A549 (cell line): ENCODE results near the gene MORC2. TPM values are rescaled to one million over a fixed set of nuclear protein-coding genes. Genes with fewer than 3 reads are reported as not detected.

ENCODE experiments used
- ATAC-seq, 2 experiments: fragments of 200-7000 bp in 1 of 2; fragments of >200 bp in 1 of 2; cut with Nextera tagmentation in 1 of 2; cut with Tn5 transposase in 1 of 2; 3 replicates each; pipeline versions ENCODE4 v1.8.0 to v1.9.1; 2018 to 2020; ENCODE audit warnings: mild to moderate bottlenecking in 1 of 2, moderate library complexity in 1 of 2
- CTCF ChIA-PET: fragments of 300-600 bp; sonication (Branson Sonifier 250); formaldehyde crosslinking; extraction: SDS; loops from one replicate; lab custom pipeline; 2021; ENCODE audit warnings: antibody characterized with exemption, inconsistent platforms; lab: Yijun Ruan, JAX
- POLR2A ChIA-PET: fragments of 350-600 bp; formaldehyde crosslinking; extraction: SDS; loops from one replicate; lab custom pipeline; 2021; ENCODE audit warnings: antibody characterized with exemption, inconsistent platforms; lab: Yijun Ruan, JAX
- DNase-seq, 2 experiments: peaks; one replicate each; pipeline versions ENCODE4 v3.0.0 to v3.0.0-alpha.2; 2011 to 2016; ENCODE audit warnings: low read depth in 1 of 2, low spot score in 1 of 2
- FAIRE-seq: peaks from 2 replicates; lab custom pipeline; 2011; peaks lifted over from hg19 to GRCh38; lab: Jason Lieb, UNC
- H3K27ac ChIP-seq, 2 experiments: fragments of >200 bp; sonication (Bioruptor Twin); formaldehyde crosslinking; 3 replicates each; pipeline ENCODE4 v1.5.1; 2016 to 2017
- H3K4me1 ChIP-seq: fragments of >200 bp; sonication (Bioruptor Twin); formaldehyde crosslinking; 3 replicates; pipeline ENCODE4 v1.6.1; 2016
- H3K4me2 ChIP-seq: fragments of >200 bp; sonication (Bioruptor Twin); formaldehyde crosslinking; 3 replicates; pipeline ENCODE4 v1.6.1; 2016
- H3K4me3 ChIP-seq: fragments of >200 bp; sonication (Bioruptor Twin); formaldehyde crosslinking; 3 replicates; pipeline ENCODE4 v1.5.1; 2016
- H3K9me3 ChIP-seq: fragments of >200 bp; sonication (Bioruptor Twin); formaldehyde crosslinking; 3 replicates; pipeline ENCODE4 v1.6.1; 2016
- CBX2 ChIP-seq: fragments of 200-600 bp; sonication (generic); IDR thresholded peaks from 2 replicates; pipeline ENCODE4 v1.6.1; 2016; ENCODE audit warnings: low read depth, mild to moderate bottlenecking, borderline replicate concordance
- CEBPB ChIP-seq, 2 experiments: fragments of >200 bp in 1 of 2; sonication (Bioruptor Twin) in 1 of 2; formaldehyde crosslinking in 1 of 2; IDR thresholded peaks; 2 replicates each; pipeline ENCODE4 v1.6.1; 2012 to 2016
- CHD2 ChIP-seq: fragments of 150-350 bp; IDR thresholded peaks from 2 replicates; pipeline ENCODE4 v1.6.1; 2014; ENCODE audit warnings: low read length; ENCODE audit not compliant: partially characterized antibody
- E2F6 ChIP-seq: IDR thresholded peaks from 2 replicates; pipeline ENCODE4 v1.6.1; 2012; ENCODE audit warnings: low read depth, borderline replicate concordance
- EHF ChIP-seq: fragments of 250-450 bp; sonication (Bioruptor Pico); IDR thresholded peaks from 2 replicates; pipeline ENCODE4 v1.5.0; 2020; ENCODE audit warnings: mild to moderate bottlenecking
- FOSB ChIP-seq: fragments of 250-450 bp; sonication (Bioruptor Pico); IDR thresholded peaks from 2 replicates; pipeline ENCODE4 v1.5.0; 2020; ENCODE audit warnings: mild to moderate bottlenecking, moderate library complexity
- FOSL2 ChIP-seq, 2 experiments: fragments of 450-650 bp in 1 of 2; fragments of >200 bp in 1 of 2; sonication (Bioruptor Twin) in 1 of 2; formaldehyde crosslinking; IDR thresholded peaks; 2 replicates each; pipeline versions ENCODE4 v1.5.0 to v1.6.1; 2016 to 2020; ENCODE audit warnings: mild to moderate bottlenecking in 1 of 2, moderate library complexity in 1 of 2
- GATA3 ChIP-seq: IDR thresholded peaks from 2 replicates; pipeline ENCODE4 v1.6.1; 2012; ENCODE audit warnings: borderline replicate concordance
- HOXA7 ChIP-seq: fragments of 250-450 bp; sonication (Bioruptor Pico); IDR thresholded peaks from 2 replicates; pipeline ENCODE4 v1.5.0; 2020; ENCODE audit warnings: mild to moderate bottlenecking, moderate library complexity
- HOXB13 ChIP-seq: fragments of 250-450 bp; sonication (Bioruptor Pico); IDR thresholded peaks from 2 replicates; pipeline ENCODE4 v1.5.0; 2020; ENCODE audit warnings: low read depth, mild to moderate bottlenecking, moderate library complexity
- HOXB5 ChIP-seq: fragments of 250-450 bp; sonication (Bioruptor Pico); IDR thresholded peaks from 2 replicates; pipeline ENCODE4 v1.5.0; 2020; ENCODE audit warnings: mild to moderate bottlenecking, moderate library complexity
- JUN ChIP-seq, 2 experiments: fragments of >200 bp; sonication (Bioruptor Twin); formaldehyde crosslinking; IDR thresholded peaks; 2 replicates in 1 of 2; 3 replicates in 1 of 2; pipeline ENCODE4 v1.6.1; 2016 to 2017
- JUNB ChIP-seq: fragments of >200 bp; sonication (Bioruptor Twin); formaldehyde crosslinking; IDR thresholded peaks from 2 replicates; pipeline ENCODE4 v1.6.1; 2016
- KDM5A ChIP-seq: fragments of 200-600 bp; sonication (generic); IDR thresholded peaks from 2 replicates; pipeline ENCODE4 v1.6.1; 2016; ENCODE audit warnings: antibody characterized with exemption, mild to moderate bottlenecking
- MYC ChIP-seq: IDR thresholded peaks from 2 replicates; pipeline ENCODE4 v1.6.1; 2012; ENCODE audit warnings: mild to moderate bottlenecking, inconsistent platforms, low read length, improper control_type of control experiment, borderline replicate concordance
- NFE2L2 ChIP-seq: fragments of 150-350 bp; conservative IDR thresholded peaks from 2 replicates; pipeline ENCODE4 v1.6.1; 2014; ENCODE audit warnings: low read length
- PHF8 ChIP-seq: fragments of 200-600 bp; sonication (generic); IDR thresholded peaks from 2 replicates; pipeline ENCODE4 v1.6.1; 2016; ENCODE audit warnings: low read depth, mild to moderate bottlenecking, antibody characterized with exemption, moderate library complexity, borderline replicate concordance
- RAD21 ChIP-seq, 2 experiments: fragments of >200 bp in 1 of 2; sonication (Bioruptor Twin) in 1 of 2; formaldehyde crosslinking in 1 of 2; IDR thresholded peaks in 1 of 2; conservative IDR thresholded peaks in 1 of 2; 2 replicates in 1 of 2; 3 replicates in 1 of 2; pipeline ENCODE4 v1.6.1; 2012 to 2018; ENCODE audit warnings: inconsistent platforms in 1 of 2
- RNF2 ChIP-seq: fragments of 200-600 bp; sonication (generic); IDR thresholded peaks from 2 replicates; pipeline ENCODE4 v1.6.1; 2016; ENCODE audit warnings: low read depth, mild to moderate bottlenecking, antibody characterized with exemption, moderate library complexity, borderline replicate concordance
- SMC3 ChIP-seq: fragments of >200 bp; sonication (Bioruptor Twin); formaldehyde crosslinking; IDR thresholded peaks from 3 replicates; pipeline ENCODE4 v1.6.1; 2018; ENCODE audit warnings: inconsistent platforms
- TFCP2L1 ChIP-seq: fragments of 250-450 bp; sonication (Bioruptor Pico); IDR thresholded peaks from 2 replicates; pipeline ENCODE4 v1.5.0; 2021; ENCODE audit warnings: mild to moderate bottlenecking
- TP53 ChIP-seq: fragments of 250-450 bp; sonication (Bioruptor Pico); IDR thresholded peaks from 2 replicates; pipeline ENCODE4 v1.5.0; 2021; ENCODE audit warnings: mild to moderate bottlenecking, moderate library complexity
- ZNF302 ChIP-seq: fragments of 250-450 bp; sonication (Bioruptor Pico); IDR thresholded peaks from 2 replicates; pipeline ENCODE4 v1.9.0; 2021; ENCODE audit warnings: inconsistent platforms, mild to moderate bottlenecking, moderate library complexity
- WGBS: methylation state at CpG from one replicate; pipeline ENCODE4 v1.1.6; 2017; ENCODE audit errors: missing lambda C conversion rate; 5-methylcytosine and 5-hydroxymethylcytosine counted together
- polyA plus RNA-seq, 4 experiments: library from polyadenylated mRNA; depleted of rRNA in 3 of 4; stranded (reverse); fragments of >200 nt; fragmentation: RNase III in 1 of 4; extraction: RNeasy Plus Mini Kit Qiagen cat#74134 plus additional on column Dnase treatment in 1 of 4; gene quantifications; 2 replicates in 3 of 4; 3 replicates in 1 of 4; pipeline ENCODE4 v1.2.3, GENCODE V29; 2011 to 2017
- TF ChIP-seq, protein P1 (sequence below): fragments of >200 bp; sonication (Bioruptor Twin); formaldehyde crosslinking; IDR thresholded peaks from 3 replicates; pipeline ENCODE4 v1.6.1; 2016
- TF ChIP-seq, protein P2 (sequence below): fragments of >200 bp; sonication (Bioruptor Twin); formaldehyde crosslinking; IDR thresholded peaks from 3 replicates; pipeline ENCODE4 v1.5.1; 2016
- TF ChIP-seq, protein P3 (sequence below): fragments of 450-650 bp; IDR thresholded peaks from 2 replicates; pipeline ENCODE4 v1.6.1; 2014; ENCODE audit warnings: antibody characterized with exemption

The MORC2 gene
- polyA plus RNA-seq, 2 of the 4 experiments (the other 2 are of a cell fraction): 14.8 to 16.0 TPM

- 82% methylated on average over 5 of the region's 5 CpGs for WGBS
- CTCF ChIA-PET: interaction anchor here (0.7 to 4.0 kb wide), 13 partner anchors 9 to 312 kb away, joined by 3 to 32 read pairs (median 5); partner anchors contain the start of genes MORC2, SELENOM and TUG1
- ATAC-seq: no peak
- no peak overlapping the region for H3K27ac ChIP-seq
- no peak overlapping the region for H3K4me3 ChIP-seq
- no peak overlapping the region for H3K4me2 ChIP-seq
- H3K9me3 ChIP-seq: no peaks in the 10 kb centered on the region
- POLR2A ChIA-PET: no interaction called here
- FAIRE-seq: no peak
- H3K4me1 ChIP-seq: no peaks in the 10 kb centered on the region
- TF ChIP-seq JUNB (no peak), SMC3 (no peak), JUN (IDR thresholded peaks at IDR 0.05) (no peak), NFE2L2 (no peak), E2F6 (no peak), MYC (no peak), HOXB5 (CRISPR knock-in tag) (no peak), PHF8 (no peak), TP53 (CRISPR knock-in tag) (no peak), TFCP2L1 (CRISPR knock-in tag) (no peak), CEBPB (IDR thresholded peaks at IDR 0.05) (no peak)
- DNase-seq: no peak
These were observed 21.3 kb downstream of the MORC2 start for GRCh38 chr22:30947173-30947815.

- Histone ChIP-seq H3K4me1 (no peaks in the 10 kb centered on the region), H3K4me3 (no peak overlapping the region), H3K27ac (no peak overlapping the region), H3K9me3 (no peaks in the 10 kb centered on the region), H3K4me2 (no peak overlapping the region)
- no peak for TF ChIP-seq KDM5A
- TF ChIP-seq, protein P1, sequence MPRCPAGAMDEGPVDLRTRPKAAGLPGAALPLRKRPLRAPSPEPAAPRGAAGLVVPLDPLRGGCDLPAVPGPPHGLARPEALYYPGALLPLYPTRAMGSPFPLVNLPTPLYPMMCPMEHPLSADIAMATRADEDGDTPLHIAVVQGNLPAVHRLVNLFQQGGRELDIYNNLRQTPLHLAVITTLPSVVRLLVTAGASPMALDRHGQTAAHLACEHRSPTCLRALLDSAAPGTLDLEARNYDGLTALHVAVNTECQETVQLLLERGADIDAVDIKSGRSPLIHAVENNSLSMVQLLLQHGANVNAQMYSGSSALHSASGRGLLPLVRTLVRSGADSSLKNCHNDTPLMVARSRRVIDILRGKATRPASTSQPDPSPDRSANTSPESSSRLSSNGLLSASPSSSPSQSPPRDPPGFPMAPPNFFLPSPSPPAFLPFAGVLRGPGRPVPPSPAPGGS: no peak
- TF ChIP-seq CBX2: no peak
- TF ChIP-seq MYC: no peak
- TF ChIP-seq, protein P2, sequence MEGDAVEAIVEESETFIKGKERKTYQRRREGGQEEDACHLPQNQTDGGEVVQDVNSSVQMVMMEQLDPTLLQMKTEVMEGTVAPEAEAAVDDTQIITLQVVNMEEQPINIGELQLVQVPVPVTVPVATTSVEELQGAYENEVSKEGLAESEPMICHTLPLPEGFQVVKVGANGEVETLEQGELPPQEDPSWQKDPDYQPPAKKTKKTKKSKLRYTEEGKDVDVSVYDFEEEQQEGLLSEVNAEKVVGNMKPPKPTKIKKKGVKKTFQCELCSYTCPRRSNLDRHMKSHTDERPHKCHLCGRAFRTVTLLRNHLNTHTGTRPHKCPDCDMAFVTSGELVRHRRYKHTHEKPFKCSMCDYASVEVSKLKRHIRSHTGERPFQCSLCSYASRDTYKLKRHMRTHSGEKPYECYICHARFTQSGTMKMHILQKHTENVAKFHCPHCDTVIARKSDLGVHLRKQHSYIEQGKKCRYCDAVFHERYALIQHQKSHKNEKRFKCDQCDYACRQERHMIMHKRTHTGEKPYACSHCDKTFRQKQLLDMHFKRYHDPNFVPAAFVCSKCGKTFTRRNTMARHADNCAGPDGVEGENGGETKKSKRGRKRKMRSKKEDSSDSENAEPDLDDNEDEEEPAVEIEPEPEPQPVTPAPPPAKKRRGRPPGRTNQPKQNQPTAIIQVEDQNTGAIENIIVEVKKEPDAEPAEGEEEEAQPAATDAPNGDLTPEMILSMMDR: no peak
- no peak for TF ChIP-seq RNF2
- TF ChIP-seq HOXA7 (CRISPR knock-in tag): no peak
- TF ChIP-seq GATA3: no peak
- no peak for TF ChIP-seq JUN (IDR thresholded peaks at IDR 0.05)
- no peak for TF ChIP-seq RAD21 (conservative IDR thresholded peaks at IDR 0.05 in 1 of 2, IDR thresholded peaks at IDR 0.05 in 1 of 2)
- TF ChIP-seq FOSB (CRISPR knock-in tag): no peak
- TF ChIP-seq JUNB: no peak
- TF ChIP-seq CHD2: no peak
- no peak for TF ChIP-seq EHF (CRISPR knock-in tag)
- no peak for TF ChIP-seq HOXB13 (CRISPR knock-in tag)
- TF ChIP-seq FOSL2 (IDR thresholded peaks at IDR 0.05): no peak
- TF ChIP-seq FOSL2 (CRISPR knock-in tag; IDR thresholded peaks at IDR 0.05): no peak
- TF ChIP-seq ZNF302 (CRISPR knock-in tag): no peak
- TF ChIP-seq, protein P3, sequence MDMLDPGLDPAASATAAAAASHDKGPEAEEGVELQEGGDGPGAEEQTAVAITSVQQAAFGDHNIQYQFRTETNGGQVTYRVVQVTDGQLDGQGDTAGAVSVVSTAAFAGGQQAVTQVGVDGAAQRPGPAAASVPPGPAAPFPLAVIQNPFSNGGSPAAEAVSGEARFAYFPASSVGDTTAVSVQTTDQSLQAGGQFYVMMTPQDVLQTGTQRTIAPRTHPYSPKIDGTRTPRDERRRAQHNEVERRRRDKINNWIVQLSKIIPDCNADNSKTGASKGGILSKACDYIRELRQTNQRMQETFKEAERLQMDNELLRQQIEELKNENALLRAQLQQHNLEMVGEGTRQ: no peak
- WGBS: 76% methylated on average over 7 of the region's 7 CpGs
- FAIRE-seq (no peak), DNase-seq (no peak), ATAC-seq (no peak)
- ChIA-PET POLR2A (interaction anchor here (1.5 kb wide), 1 partner anchor 139 kb away, joined by 3 read pairs; no protein-coding TSS in a partner anchor), CTCF (interaction anchor here (0.7 to 4.0 kb wide), 15 partner anchors 8 to 312 kb away, joined by 3 to 32 read pairs (median 5); partner anchors contain the start of genes MORC2, SELENOM and TUG1)
These were observed 22.2 kb downstream of the MORC2 start for GRCh38 chr22:30946354-30946753.
